ENCODE results near the gene ESRRG.

GRCh38 chr1:216475659-216476276 is 247.5 kb downstream of the ESRRG start:
- TF ChIP-seq CTCF (IDR thresholded peaks at IDR 0.05) (no peak), POLR2A (IDR thresholded peaks at IDR 0.05) (no peak), POLR2AphosphoS5 (IDR thresholded peaks at IDR 0.05) (no peak), EP300 (IDR thresholded peaks at IDR 0.05) (no peak)
